Naive B cell (primary cell): Measurements from ENCODE around the gene C9orf50. TPM values are rescaled to one million over a fixed set of nuclear protein-coding genes. Genes with fewer than 3 reads are reported as not detected.
"Not testable (repeated sequence)": the region's sequence is repeated elsewhere in the genome, so short reads cannot be mapped to it uniquely, and the experiment has no call there.

Experiments
- ATAC-seq, 2 donors: fragments of 150-1000 bp; cut with Tn5 transposase; 2 replicates each; pipeline ENCODE4 v1.10.0; 2021; ENCODE audit warnings: low read depth in 2 of 2, mild to moderate bottlenecking in 2 of 2, moderate library complexity in 2 of 2
- DNase-seq: peaks from one replicate; pipeline ENCODE4 v3.0.0; 2022
- H3K27ac Mint-ChIP-seq, 6 donors: one replicate each; pipeline ENCODE4 v1.8.0; 2020 to 2022; ENCODE audit warnings: mild to moderate bottlenecking in 6 of 6, mixed read lengths in 6 of 6, moderate library complexity in 5 of 6, inconsistent platforms in 2 of 6
- H3K27me3 Mint-ChIP-seq, 3 donors: one replicate each; pipeline ENCODE4 v1.8.0; 2021 to 2022; ENCODE audit warnings: mixed read lengths in 3 of 3, mild to moderate bottlenecking in 1 of 3
- H3K36me3 Mint-ChIP-seq, 2 donors: one replicate each; pipeline ENCODE4 v1.8.0; 2020 to 2022; ENCODE audit warnings: mixed read lengths in 2 of 2, inconsistent platforms in 1 of 2, mild to moderate bottlenecking in 1 of 2
- H3K4me1 Mint-ChIP-seq, 3 donors: one replicate each; pipeline ENCODE4 v1.8.0; 2020 to 2022; ENCODE audit warnings: mixed read lengths in 3 of 3, inconsistent platforms in 1 of 3, mild to moderate bottlenecking in 1 of 3, moderate library complexity in 1 of 3
- H3K4me3 Mint-ChIP-seq, 8 donors: one replicate each; pipeline ENCODE4 v1.8.0; 2020 to 2022; ENCODE audit warnings: mild to moderate bottlenecking in 8 of 8, mixed read lengths in 8 of 8, moderate library complexity in 8 of 8, inconsistent platforms in 2 of 8
- H3K9me3 Mint-ChIP-seq, 7 donors: one replicate each; pipeline ENCODE4 v1.8.0; 2020 to 2022; ENCODE audit warnings: mixed read lengths in 7 of 7, mild to moderate bottlenecking in 5 of 7, inconsistent platforms in 2 of 7, moderate library complexity in 1 of 7
- polyA plus RNA-seq, 6 donors: library from polyadenylated mRNA; unstranded; fragments of 300-500 nt; fragmentation: Illumina TruSeq; gene quantifications; one replicate each; pipeline ENCODE4 v1.2.3, GENCODE V29; 2021; ENCODE audit warnings: low read depth in 6 of 6

The C9orf50 gene
- not detected for polyA plus RNA-seq

- ATAC-seq (no peak), DNase-seq (no peak)
- Mint-ChIP-seq H3K4me3 (peak within 1 kb of the TSS in 6 of 8 donors; percentile 29 to 83 (median 46)), H3K9me3 (peaks cover 0 to 4% (median 0%) of the 10 kb centered on the region in 7 donors), H3K4me1 (peaks cover 15 to 24% (median 17%) of the 10 kb centered on the region in 3 donors), H3K36me3 (no peaks in the 10 kb centered on the region), H3K27ac (peak within 1 kb of the TSS in 1 of 6 donors; percentile 64), H3K27me3 (peaks cover 26 to 53% (median 39%) of the 10 kb centered on the region in 3 donors)
Observed at GRCh38 chr9:129620669-129621295, at the start of gene C9orf50. Gene C9orf50 (minus strand): TSS chr9:129621101. CDS start chr9:129620574, 527 bp downstream.

DNA sequence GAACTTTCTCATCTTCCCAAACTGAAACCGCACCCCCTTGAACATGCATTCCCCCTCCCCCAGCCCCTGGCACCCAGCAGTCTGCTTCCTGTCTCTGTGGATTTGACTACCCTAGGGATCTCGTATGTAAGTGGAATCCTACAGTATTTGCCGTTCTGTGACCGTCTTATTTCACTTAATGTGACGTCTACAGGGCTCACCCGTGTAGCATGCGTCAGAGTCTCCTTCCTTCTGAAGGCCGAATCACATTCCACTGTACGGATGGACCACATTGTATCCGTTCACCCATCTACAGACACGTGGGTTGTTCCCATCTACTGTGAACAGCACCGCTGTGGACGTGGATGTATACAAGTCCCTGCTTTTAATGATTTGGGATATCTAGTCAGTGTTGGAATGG, 49.0 kb upstream of the C9orf50 start:
- Mint-ChIP-seq H3K27ac (peak overlapping the region in 1 of 6 donors; percentile 68), H3K27me3 (peaks cover 7 to 54% (median 21%) of the 10 kb centered on the region in 3 donors), H3K36me3 (no peaks in the 10 kb centered on the region), H3K4me1 (peaks cover 2 to 5% (median 4%) of the 10 kb centered on the region in 3 donors), H3K4me3 (peak overlapping the region in 1 of 8 donors; percentile 16), H3K9me3 (no peaks in the 10 kb centered on the region)
- no peak for DNase-seq
- no peak for ATAC-seq

DNA sequence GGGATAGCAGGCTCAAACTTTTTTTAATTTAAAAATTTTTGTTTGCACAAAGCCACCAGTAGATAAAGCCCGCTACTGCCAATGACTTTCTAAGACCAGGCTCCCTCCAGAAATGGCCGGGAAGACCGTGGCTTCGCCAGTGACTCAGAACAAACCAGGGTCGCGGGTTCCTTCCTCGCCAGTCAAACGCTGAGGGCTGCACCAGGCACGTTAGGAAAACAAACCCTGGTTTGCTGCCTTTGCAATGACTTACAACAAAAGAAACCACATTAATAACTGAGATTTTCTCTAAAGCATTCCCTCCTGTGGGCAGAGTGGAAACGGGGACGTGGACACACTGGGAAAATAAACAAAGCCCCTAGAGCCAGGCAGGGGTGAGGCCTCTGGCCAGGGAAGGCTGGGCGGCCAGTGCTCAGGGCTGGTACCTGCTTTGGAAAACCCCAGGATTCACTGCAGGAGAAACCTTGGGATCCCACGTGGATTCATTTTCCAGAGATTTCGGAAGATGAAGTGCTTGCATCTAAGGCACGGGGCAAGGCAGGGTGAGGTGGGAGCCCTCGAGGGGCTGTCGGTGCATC, 48.3 kb upstream of the C9orf50 start:
- ATAC-seq: no peak
- Mint-ChIP-seq H3K9me3 (no peaks in the 10 kb centered on the region), H3K4me3 (no peak overlapping the region), H3K4me1 (peaks cover 6 to 9% (median 8%) of the 10 kb centered on the region in 3 donors), H3K27ac (no peak overlapping the region), H3K27me3 (peaks cover 10 to 61% (median 26%) of the 10 kb centered on the region in 3 donors), H3K36me3 (no peaks in the 10 kb centered on the region)
- no peak for DNase-seq

GRCh38 chr9:129667850-129668249, 46.9 kb upstream of the C9orf50 start:
- Mint-ChIP-seq H3K27ac (no peak overlapping the region), H3K36me3 (no peaks in the 10 kb centered on the region), H3K9me3 (no peaks in the 10 kb centered on the region), H3K27me3 (peaks cover 10 to 63% (median 26%) of the 10 kb centered on the region in 3 donors), H3K4me1 (peaks cover 6 to 9% (median 8%) of the 10 kb centered on the region in 3 donors), H3K4me3 (peak overlapping the region in 1 of 8 donors; percentile 61)
- DNase-seq (no peak), ATAC-seq (no peak)

DNA sequence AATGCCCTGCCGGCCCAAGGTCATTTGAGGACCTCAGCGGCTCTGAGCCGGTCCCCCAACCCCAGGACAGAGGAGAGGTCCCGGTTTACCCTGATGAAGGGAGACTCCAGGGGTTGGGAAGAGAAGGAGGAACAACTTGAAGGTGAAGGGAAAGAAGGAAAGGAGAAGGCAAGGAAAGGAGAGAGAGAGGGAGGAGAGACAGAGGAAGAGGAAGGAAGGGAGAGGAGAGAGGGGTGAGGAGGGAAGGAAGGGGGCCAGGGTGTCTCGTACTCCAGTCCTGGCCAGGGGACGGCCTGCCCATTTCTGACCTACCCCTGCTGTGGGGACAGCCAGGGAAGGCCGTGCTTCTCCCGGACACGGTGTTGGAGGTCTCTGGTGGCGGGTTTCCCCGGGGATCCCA, 46.5 kb upstream of the C9orf50 start:
- peaks cover 6 to 9% (median 8%) of the 10 kb centered on the region in 3 donors for H3K4me1 Mint-ChIP-seq
- H3K36me3 Mint-ChIP-seq: no peaks in the 10 kb centered on the region
- H3K27me3 Mint-ChIP-seq: peaks cover 15 to 63% (median 26%) of the 10 kb centered on the region in 3 donors
- H3K9me3 Mint-ChIP-seq: no peaks in the 10 kb centered on the region
- DNase-seq (no peak), ATAC-seq (no peak)
- H3K4me3 Mint-ChIP-seq: peak overlapping the region in 1 of 8 donors; percentile 2
- no peak overlapping the region for H3K27ac Mint-ChIP-seq

DNA sequence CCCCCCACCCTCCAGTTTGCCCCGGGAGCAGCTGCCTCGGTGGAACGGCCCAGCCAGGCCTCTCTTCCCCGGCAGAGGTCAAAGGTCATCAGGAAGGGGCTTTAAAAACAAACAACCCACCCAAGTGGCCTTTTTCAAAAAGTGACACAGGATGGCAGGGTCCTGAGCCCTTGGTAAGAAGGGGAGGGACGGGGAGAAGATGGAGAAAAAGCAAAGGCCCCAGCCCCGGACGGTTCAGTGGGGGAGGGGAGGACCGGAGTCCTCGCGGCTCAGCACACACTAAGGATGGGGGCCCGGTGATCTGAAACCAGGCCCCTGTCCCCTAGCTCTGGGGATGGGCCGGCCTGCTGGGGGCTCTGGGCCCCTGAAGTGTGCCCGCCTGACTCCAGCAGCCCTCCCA, 45.7 kb upstream of the C9orf50 start:
- Mint-ChIP-seq H3K9me3 (no peaks in the 10 kb centered on the region), H3K27ac (no peak overlapping the region), H3K4me1 (peaks cover 6 to 9% (median 8%) of the 10 kb centered on the region in 3 donors), H3K4me3 (peak overlapping the region in 1 of 8 donors; percentile 11), H3K36me3 (no peaks in the 10 kb centered on the region), H3K27me3 (peaks cover 15 to 57% (median 26%) of the 10 kb centered on the region in 3 donors)
- ATAC-seq (no peak), DNase-seq (no peak)

GRCh38 chr9:129665814-129666520, 45.1 kb upstream of the C9orf50 start:
- H3K27ac Mint-ChIP-seq: no peak overlapping the region
- no peaks in the 10 kb centered on the region for H3K36me3 Mint-ChIP-seq
- H3K9me3 Mint-ChIP-seq: no peaks in the 10 kb centered on the region
- DNase-seq (no peak), ATAC-seq (peak in 1 of 2 donors; percentile 9)
- H3K4me1 Mint-ChIP-seq: peaks cover 6 to 9% (median 8%) of the 10 kb centered on the region in 3 donors
- peak overlapping the region in 6 of 8 donors; percentile 30 to 82 (median 57) for H3K4me3 Mint-ChIP-seq
- H3K27me3 Mint-ChIP-seq: peaks cover 17 to 59% (median 32%) of the 10 kb centered on the region in 3 donors

- H3K9me3 Mint-ChIP-seq: no peaks in the 10 kb centered on the region
- peak within 1 kb of the TSS in 3 of 6 donors; percentile 44 to 66 (median 45) for H3K27ac Mint-ChIP-seq
- DNase-seq (peak; percentile 11), ATAC-seq (peak; percentile 63 to 65)
- peaks cover 22 to 62% (median 34%) of the 10 kb centered on the region in 3 donors for H3K27me3 Mint-ChIP-seq
- peak within 1 kb of the TSS; percentile 74 to 90 (median 82) for H3K4me3 Mint-ChIP-seq
- peaks cover 6 to 9% (median 8%) of the 10 kb centered on the region in 3 donors for H3K4me1 Mint-ChIP-seq
- no peaks in the 10 kb centered on the region for H3K36me3 Mint-ChIP-seq
Observed at GRCh38 chr9:129665389-129665775, 44.5 kb upstream of the C9orf50 start, which contains the start of gene PRRX2. Gene PRRX2 (plus strand): TSS chr9:129665647. CDS start chr9:129665868, 221 bp downstream.

DNA sequence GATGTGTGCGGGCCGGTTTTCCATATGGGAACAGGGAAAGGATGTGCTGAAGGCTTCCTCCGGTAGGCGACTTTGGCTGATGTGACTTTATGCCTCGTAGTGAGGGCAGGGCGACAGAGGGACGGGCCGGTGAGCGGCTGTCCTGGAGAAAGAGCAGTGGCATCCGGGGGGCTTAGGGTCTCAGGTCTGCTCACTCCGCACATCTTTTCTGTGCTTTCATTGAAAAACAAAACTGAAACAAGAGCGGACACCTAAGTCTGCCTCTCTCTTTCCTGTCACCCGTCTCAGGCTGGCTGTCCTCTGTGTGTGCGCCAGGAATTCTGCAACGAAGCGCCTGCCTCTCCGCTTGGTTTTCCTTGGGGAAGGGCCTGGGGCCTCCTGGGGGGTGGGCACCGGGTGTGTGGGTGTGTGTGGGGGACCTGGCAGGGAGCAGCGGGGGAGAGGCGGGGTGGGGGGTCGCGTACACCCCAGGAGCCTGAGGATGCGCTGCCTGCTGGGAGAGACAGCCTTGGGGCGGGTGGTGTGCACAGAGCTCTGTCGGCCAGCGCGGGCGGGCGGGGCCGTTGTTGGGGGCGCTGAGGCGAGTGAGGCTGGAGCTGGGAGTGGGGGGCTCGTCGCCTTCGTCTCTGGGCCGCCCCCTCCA, 44.0 kb upstream of the C9orf50 start:
- Mint-ChIP-seq H3K4me1 (peaks cover 6 to 9% (median 8%) of the 10 kb centered on the region in 3 donors), H3K27me3 (peaks cover 19 to 59% (median 30%) of the 10 kb centered on the region in 3 donors), H3K36me3 (no peaks in the 10 kb centered on the region), H3K4me3 (peak overlapping the region; percentile 74 to 90 (median 82)), H3K27ac (peak overlapping the region in 3 of 6 donors; percentile 44 to 66 (median 45)), H3K9me3 (no peaks in the 10 kb centered on the region)
- ATAC-seq: peak; percentile 56 to 63
- DNase-seq: no peak

DNA sequence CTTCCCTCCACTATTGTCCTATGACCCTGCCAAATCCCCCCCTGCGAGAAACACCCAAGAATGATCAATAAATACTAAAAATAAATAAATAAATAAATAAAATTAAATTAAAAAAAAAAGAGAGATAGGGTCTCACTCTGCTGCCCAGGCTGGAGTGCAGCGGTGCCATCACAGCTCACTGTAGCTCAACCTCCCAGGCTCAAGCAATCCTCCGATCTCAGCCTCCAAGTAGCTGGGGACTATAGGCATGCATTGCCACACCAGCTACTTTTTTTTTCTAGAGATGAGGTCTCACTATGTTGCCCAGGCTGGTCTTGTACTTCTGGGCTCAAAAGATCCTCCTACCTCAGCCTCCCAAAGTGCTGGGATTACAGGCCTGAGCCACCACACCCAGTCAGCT, 41.3 kb upstream of the C9orf50 start:
- peak overlapping the region in 1 of 8 donors; percentile 2 for H3K4me3 Mint-ChIP-seq
- H3K36me3 Mint-ChIP-seq, H3K4me1 Mint-ChIP-seq, ATAC-seq, DNase-seq, H3K9me3 Mint-ChIP-seq, H3K27ac Mint-ChIP-seq: not testable (repeated sequence)
- peaks cover 15 to 34% (median 20%) of the 10 kb centered on the region in 3 donors for H3K27me3 Mint-ChIP-seq

- Mint-ChIP-seq H3K9me3 (no peaks in the 10 kb centered on the region), H3K27ac (peak overlapping the region in 2 of 6 donors; percentile 34 to 78), H3K36me3 (no peaks in the 10 kb centered on the region), H3K27me3 (peaks cover 19 to 31% (median 21%) of the 10 kb centered on the region in 3 donors), H3K4me3 (no peak overlapping the region), H3K4me1 (peaks cover 4 to 9% (median 6%) of the 10 kb centered on the region in 3 donors)
- no peak for ATAC-seq
- no peak for DNase-seq
Observed at GRCh38 chr9:129661029-129661428, 40.1 kb upstream of the C9orf50 start.

GRCh38 chr9:129656795-129657390, 36.0 kb upstream of the C9orf50 start:
- H3K9me3 Mint-ChIP-seq: no peaks in the 10 kb centered on the region
- H3K36me3 Mint-ChIP-seq: no peaks in the 10 kb centered on the region
- ATAC-seq (no peak), DNase-seq (no peak)
- H3K27ac Mint-ChIP-seq: no peak overlapping the region
- H3K4me1 Mint-ChIP-seq: peaks cover 0 to 2% (median 0%) of the 10 kb centered on the region in 3 donors
- H3K4me3 Mint-ChIP-seq: no peak overlapping the region
- H3K27me3 Mint-ChIP-seq: peaks cover 5 to 21% (median 11%) of the 10 kb centered on the region in 3 donors
